Prostate gland (tissue), 2 donors: Measurements from ENCODE around the gene SVEP1.

Source experiments
- CTCF ChIP-seq, 4 experiments: fragments of 200-600 bp in 2 of 4; fragments of 450-650 bp in 2 of 4; sonication (generic) in 2 of 4; IDR thresholded peaks; 1 replicate in 3 of 4; 2 replicates in 1 of 4; pipeline ENCODE4 v1.5.1; 2016 to 2019; ENCODE audit warnings: antibody characterized with exemption in 4 of 4, mild to moderate bottlenecking in 2 of 4, moderate library complexity in 2 of 4
- POLR2AphosphoS5 ChIP-seq: sonication (generic); formaldehyde crosslinking; IDR thresholded peaks from one replicate; pipeline ENCODE4 v1.6.1; 2017; ENCODE audit warnings: antibody characterized with exemption

DNA sequence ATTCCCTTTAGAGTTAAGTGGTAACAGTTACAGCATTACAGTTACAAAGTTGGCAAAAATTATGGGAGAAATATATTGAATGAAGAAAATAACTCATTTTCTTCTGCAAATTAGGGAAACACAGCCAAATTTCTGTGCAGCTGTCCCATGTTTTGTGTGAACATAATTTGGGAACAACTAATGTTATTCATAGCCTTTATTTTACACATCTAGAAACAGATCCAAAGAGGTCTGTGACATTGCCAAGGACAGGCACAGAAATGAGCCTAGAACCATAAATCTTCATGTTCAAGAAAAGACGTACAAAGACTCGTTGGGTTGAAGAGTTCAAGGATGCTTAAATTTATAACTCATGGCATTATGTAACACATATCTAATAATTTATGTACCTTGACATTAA, 127.8 kb downstream of the SVEP1 start:
- no peak for TF ChIP-seq CTCF (IDR thresholded peaks at IDR 0.05)
- TF ChIP-seq POLR2AphosphoS5 = no peak
